Sigmoid colon (tissue), 4 donors: ENCODE data around the gene HPS6.

Experiments used
- POLR2A ChIP-seq, 2 donors: fragments of 450-650 bp; IDR thresholded peaks; one replicate each; pipeline ENCODE4 v1.6.1; 2016; ENCODE audit warnings: antibody characterized with exemption in 2 of 2, mild to moderate bottlenecking in 2 of 2, moderate library complexity in 2 of 2
- POLR2AphosphoS5 ChIP-seq, 4 donors: sonication (generic); formaldehyde crosslinking; IDR thresholded peaks; one replicate each; pipeline ENCODE4 v1.6.1; 2017; ENCODE audit warnings: antibody characterized with exemption in 4 of 4

- TF ChIP-seq POLR2AphosphoS5 (IDR thresholded peaks at IDR 0.05) = no peak
- TF ChIP-seq POLR2A (IDR thresholded peaks at IDR 0.05) = no peak
Observed at GRCh38 chr10:102067091-102067916, 2.2 kb downstream of the HPS6 start.
